GM18520 (cell line): ENCODE results near the gene PKD2.
"Not testable (repeated sequence)": the region's sequence is repeated elsewhere in the genome, so short reads cannot be mapped to it uniquely, and the experiment has no call there.

Source experiments
- ATAC-seq: cut with Tn5 transposase; IDR thresholded peaks from one replicate; pipeline ENCODE4 v1.9.1; 2021; ENCODE audit not compliant: unreplicated experiment

The PKD2 gene

DNA sequence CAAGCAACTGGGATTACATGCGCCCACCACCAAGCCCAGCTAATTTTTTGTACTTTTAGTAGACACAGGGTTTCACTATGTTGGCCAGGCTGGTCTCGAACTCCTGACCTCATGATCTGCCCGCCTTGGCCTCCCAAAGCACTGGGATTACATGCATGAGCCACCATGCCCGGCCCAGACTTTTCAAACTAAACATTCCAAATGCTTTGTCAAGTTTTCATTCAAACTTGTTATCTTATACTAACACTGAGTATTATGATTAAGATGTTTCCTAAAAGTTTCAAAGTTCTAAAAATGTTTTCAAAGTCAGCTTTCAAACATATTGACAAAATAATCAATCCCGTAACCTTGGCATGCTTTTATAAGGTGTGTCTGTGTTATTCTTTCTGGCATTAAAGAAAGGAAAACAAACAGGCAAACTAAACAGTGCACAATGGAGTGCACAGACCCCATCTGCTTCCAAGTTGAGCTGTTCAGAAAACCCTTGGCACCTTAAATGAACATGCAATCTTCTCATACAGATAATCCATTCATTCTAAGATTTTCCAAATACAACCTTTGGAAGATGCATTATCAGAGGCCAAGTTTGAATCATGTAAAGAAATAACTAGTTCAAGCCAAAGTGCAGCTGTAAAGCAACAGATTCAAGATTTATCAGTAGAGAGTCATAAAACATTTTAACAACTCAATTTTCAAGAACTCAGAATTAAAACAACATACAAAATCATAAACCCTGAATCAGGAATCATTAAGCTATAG is 101.9 kb downstream of the PKD2 start:
- no peak for ATAC-seq

- ATAC-seq: no peak
Observed at GRCh38 chr4:88110826-88111225, 103.4 kb downstream of the PKD2 start.

DNA sequence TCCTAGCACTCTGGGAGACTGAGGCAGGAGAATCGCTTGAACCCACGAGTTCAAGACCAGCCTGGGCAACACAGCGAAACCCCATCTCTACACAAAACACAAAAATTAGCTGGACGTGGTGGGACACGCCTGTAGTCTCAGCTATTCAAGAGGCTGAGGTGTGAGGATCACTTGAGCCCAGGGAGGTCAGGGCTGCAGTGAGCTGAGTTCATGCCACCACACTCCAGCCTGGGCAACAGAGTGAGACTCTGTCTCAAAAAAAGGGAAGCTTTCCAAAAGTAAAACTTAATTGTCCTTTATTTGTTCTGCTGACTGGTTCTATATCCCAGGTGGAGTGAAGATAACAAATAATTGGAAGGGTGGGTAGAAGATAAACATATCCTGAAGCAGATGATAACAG is 105.4 kb downstream of the PKD2 start:
- no peak for ATAC-seq

GRCh38 chr4:88115587-88115986 is 108.2 kb downstream of the PKD2 start:
- ATAC-seq: no peak

GRCh38 chr4:88119943-88120342 is 112.5 kb downstream of the PKD2 start:
- ATAC-seq: no peak

DNA sequence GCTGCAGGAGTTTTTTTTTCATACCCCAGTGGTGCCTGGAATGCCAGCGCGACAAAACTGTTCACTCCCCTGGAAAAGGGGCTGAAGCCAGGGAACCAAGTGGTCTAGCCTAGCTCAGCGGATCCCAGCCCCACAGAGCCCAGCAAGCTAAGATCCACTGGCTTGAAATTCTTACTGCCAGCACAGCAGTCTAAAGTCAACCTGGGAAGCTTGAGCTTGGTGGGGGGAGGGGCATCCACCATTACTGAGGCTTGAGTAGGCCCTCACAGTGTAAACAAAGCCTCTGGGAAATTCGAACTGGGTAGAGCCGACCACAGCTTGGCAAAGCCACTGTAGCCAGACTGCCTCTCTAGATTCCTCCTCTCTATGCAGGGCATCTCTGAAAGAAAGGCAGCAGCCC is 114.8 kb downstream of the PKD2 start:
- ATAC-seq: not testable (repeated sequence)
